IPS DF 19.7 (cell line): ENCODE results near the gene DCHS1.
"Not testable (repeated sequence)": the region's sequence is repeated elsewhere in the genome, so short reads cannot be mapped to it uniquely, and the experiment has no call there.

ENCODE experiments used
- DNase-seq: peaks from one replicate; pipeline ENCODE4 v3.0.0-alpha.2; 2013; ENCODE audit warnings: low read depth, low spot score

Gene DCHS1, protein sequence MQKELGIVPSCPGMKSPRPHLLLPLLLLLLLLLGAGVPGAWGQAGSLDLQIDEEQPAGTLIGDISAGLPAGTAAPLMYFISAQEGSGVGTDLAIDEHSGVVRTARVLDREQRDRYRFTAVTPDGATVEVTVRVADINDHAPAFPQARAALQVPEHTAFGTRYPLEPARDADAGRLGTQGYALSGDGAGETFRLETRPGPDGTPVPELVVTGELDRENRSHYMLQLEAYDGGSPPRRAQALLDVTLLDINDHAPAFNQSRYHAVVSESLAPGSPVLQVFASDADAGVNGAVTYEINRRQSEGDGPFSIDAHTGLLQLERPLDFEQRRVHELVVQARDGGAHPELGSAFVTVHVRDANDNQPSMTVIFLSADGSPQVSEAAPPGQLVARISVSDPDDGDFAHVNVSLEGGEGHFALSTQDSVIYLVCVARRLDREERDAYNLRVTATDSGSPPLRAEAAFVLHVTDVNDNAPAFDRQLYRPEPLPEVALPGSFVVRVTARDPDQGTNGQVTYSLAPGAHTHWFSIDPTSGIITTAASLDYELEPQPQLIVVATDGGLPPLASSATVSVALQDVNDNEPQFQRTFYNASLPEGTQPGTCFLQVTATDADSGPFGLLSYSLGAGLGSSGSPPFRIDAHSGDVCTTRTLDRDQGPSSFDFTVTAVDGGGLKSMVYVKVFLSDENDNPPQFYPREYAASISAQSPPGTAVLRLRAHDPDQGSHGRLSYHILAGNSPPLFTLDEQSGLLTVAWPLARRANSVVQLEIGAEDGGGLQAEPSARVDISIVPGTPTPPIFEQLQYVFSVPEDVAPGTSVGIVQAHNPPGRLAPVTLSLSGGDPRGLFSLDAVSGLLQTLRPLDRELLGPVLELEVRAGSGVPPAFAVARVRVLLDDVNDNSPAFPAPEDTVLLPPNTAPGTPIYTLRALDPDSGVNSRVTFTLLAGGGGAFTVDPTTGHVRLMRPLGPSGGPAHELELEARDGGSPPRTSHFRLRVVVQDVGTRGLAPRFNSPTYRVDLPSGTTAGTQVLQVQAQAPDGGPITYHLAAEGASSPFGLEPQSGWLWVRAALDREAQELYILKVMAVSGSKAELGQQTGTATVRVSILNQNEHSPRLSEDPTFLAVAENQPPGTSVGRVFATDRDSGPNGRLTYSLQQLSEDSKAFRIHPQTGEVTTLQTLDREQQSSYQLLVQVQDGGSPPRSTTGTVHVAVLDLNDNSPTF (N-terminal part only)

DNA sequence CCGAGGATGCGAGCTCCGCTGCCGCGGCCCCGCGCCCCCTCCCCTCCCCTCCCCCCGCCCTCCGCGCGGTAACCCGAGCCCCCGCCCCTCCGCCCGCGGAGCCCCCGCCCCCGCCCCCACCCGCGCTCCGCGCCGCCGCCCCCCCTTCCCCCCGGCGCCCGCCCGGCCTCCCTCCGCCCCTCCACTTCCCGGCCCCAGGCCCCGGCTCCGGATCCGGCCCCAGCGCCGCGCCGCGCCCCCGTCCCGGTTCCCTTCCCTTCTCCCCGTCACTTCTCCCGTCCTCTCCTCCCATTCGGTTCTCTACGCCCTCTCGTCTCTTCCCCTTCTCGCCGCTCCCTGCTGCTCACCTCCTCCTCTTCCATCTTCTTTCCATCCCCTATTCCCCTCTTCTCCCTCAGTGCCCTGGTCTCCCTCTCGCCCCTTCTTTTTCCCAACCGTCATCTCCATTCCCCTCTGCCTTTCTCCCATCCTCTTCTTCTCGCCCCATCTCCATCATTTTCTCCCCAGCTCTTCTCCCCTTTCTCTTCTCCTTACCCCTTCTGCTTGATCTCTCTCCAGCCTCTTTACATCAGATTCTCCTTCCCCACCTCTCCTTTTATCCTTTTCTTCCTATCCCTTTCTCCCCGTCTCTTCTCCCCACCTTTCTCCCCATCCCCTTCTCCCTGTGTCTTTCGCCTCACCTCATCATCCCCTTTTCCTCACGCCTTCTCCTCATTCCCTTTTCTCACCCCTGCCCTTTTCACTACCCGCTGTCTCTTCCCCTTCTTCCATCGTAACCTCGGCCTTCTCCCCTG lies at the start of gene DCHS1:
Gene DCHS1 (minus strand): TSS at position 20 of the 794 bp plus-strand sequence. CDS start 14,196 bp downstream, outside the sequence.
- no peak for DNase-seq

DNA sequence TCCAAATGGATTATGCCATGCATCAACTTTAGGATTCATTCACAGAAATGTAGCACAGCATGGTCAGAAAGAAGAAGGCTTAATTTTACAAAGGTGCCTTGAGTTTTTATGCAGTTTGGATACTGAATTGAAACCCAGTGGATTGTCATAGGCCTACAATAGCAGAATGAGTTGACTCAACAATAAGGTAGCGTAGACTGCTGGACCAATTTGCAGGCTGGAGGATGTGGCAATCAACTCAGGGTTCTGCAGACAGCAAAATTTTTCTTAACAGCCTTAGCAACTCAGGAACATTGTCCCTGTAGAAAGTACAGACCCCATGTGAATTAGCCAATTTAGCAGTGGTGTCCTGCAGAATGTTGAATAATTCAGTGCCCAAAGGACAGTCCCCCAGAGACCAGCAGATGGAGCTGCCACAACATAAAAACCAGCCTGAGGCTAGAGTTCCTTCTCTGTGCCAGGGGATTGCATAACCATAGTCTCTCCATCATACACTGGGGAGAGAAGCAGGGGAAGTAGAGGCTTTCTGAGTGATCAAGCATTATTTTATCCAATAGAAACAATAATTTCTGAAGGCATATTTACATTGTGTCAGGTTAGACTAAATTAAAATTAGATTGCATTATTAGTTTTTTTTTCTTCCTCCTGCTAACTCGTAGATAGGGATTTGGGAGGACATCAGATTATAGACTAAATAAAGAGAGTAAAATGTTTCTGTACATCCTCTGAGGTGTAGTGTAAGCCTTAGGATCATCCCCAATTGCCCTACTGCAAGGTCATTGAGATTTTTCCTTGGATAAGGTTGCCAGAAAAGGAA lies 47.8 kb upstream of the DCHS1 start:
- peak; percentile 15 for DNase-seq

DNA sequence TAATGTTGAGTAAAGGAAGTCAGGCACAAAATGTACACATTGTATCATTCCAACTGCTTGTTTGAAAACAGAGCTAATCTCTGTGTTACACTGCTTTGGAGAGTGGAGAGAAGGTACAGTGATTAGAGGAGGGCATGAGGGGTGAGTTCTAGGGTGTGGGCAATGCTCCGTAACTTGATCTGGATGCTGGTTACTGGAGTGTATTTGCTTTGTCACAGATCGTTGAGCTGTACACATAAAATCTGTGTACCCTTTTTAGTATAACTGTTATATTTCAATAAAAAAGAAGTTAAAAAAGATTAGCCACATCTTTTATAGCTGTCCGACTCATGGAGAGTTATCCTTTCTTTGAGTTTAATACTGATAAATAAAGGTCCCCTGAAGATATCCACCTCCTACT lies 46.3 kb upstream of the DCHS1 start:
- DNase-seq, result not testable (repeated sequence)

DNA sequence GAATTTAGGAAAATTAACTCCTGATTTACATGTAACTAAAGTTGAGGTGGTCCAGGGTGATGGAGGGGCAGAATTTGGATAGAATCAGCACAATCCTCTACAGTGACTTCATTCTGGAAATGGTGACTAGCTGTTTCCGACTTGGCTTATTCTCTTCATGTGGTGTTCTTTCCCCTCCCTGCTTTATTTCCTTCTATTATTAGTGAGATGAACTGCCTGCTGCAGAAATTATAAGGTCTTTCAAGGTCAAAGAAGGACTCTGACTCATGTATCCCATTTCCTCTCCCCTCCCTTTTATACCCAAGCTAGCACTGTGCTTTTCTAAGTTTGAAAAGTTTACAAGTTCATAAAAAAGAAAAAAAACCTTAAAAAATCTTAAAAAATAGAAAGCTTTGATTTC lies 39.8 kb upstream of the DCHS1 start:
- no peak for DNase-seq

DNA sequence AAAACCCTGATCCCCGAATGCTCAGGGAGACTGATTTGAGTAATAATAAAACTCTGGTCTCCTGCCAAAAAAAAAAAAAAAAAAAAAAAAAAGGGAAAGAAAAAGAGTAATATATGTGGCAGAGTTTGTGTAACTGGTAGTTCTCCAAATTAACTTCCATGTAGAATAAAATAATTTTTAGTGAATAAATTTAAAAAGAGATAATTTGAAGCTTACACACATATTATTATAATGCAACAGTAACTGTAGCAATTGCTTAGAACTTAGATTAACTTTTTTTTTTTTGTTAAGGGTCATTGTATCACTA lies 38.6 kb upstream of the DCHS1 start:
- DNase-seq, result no peak

DNA sequence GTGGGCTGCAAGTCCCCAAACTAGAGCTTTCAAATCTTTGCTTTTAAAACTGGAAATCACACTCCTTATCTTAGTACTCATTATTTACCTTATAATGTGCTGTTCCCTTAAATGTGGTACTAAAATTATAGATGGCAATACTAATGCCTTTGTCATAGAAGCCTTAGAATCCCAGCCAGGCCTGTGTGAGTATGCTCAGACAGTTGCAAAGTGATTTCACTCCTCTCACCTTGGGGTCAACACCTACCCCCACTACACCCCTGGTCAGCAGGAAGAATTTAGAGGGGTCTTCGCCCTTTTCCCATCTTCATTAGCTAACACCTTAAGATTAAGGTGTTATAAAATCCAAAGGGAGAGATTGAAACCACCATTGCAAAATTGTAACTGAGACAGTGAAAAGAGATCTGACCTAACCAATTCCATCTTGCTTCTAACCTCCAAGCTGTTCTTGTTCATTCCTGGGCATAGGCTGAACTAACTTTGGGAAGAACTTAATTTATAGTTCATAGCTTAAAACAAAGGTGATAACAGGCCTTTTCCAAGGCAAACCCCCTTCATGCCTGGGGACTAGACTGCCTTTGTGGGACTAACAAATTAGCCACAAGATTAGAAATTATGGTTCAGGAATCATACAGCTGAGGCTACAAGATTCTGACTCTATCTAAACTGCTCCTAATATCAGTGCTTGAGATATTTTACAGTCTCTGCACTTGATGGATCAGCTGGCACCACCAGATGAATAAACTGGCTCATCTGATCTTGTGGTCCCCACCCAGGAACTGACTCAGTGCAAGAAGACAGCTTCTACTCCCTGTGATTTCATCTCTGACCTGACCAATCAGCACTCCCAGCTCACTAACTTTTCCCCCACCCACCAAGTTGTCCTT lies 38.0 kb upstream of the DCHS1 start:
- no peak for DNase-seq

DNA sequence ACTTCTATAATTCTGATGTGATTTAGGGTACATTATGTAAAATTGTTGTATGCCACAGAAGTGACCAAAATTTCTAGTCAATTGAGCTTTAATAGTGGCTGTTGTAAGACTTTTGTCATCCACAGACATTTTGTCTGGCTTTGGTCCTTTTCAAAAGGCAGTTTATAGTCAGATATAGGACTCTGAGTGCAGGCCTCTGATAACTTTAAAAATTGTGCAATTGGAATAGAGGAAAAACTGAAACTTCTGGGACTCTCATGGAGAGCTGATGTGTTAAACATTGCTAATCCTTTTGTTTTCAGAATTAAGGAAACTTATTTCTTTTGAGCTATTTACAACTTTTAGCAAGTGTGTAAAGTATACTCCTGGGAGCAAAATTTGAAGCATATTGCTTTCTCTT lies 36.5 kb upstream of the DCHS1 start:
- DNase-seq, result no peak

DNA sequence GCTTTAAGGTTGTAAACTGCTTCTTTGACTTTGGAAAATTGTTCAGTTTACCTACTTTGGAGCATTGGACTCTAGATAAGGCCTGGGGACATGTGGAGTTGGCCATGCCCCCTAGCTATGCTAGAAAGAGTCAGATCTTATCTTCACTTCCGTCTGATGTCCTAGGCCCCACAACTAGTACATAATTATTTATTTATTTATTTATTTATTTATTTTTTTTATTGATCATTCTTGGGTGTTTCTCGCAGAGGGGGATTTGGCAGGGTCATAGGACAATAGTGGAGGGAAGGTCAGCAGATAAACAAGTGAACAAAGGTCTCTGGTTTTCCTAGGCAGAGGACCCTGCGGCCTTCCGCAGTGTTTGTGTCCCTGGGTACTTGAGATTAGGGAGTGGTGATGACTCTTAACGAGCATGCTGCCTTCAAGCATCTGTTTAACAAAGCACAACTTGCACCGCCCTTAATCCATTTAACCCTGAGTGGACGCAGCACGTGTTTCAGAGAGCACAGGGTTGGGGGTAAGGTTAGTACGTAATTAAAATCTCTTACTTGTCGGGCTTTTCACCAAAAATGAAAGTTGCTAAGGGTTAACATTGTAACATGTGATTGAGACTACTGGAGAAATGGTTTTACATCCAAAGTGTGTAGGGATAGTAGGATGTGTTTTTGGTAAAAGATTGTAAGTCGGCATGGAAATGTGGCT lies 35.0 kb upstream of the DCHS1 start:
- DNase-seq, result not testable (repeated sequence)

DNA sequence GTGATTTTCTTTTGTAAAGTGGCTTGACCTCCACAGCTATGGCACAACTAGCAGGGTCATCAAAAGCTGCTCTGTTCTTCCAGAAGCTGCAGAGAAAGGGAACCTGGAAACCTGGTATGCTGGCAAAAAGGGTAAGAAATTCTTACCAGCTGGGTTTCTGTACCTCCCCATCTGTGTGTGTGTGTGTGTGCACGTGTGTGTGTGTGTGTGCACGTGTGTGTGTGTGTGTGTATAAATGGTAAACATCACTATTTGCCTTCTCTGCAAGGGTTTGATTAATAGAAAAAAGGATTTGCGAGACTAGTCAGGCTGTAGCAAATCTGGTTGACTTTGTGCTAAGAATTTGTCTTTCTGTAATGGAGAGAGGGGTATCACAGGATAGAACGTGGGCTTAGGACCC lies 32.3 kb upstream of the DCHS1 start:
- no peak for DNase-seq

DNA sequence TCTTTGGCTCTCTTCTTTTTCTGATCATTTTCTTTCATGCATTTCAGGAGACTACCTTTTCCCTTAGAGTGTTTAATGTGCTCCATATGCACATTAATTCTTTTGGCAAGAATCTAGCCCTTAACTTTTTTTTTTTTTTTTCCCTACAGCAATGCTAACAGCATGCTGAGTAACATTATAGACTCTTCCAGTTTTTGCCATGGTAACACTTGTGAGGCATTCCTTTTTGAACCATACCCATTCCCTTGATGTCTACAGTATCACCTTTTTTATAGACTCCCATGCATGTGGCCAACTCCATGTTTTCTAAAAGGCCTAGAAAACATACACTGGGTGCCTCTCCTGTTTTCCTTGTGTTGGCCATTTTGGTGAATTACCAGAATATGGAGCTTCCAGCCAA lies 30.4 kb upstream of the DCHS1 start:
- DNase-seq, result no peak

DNA sequence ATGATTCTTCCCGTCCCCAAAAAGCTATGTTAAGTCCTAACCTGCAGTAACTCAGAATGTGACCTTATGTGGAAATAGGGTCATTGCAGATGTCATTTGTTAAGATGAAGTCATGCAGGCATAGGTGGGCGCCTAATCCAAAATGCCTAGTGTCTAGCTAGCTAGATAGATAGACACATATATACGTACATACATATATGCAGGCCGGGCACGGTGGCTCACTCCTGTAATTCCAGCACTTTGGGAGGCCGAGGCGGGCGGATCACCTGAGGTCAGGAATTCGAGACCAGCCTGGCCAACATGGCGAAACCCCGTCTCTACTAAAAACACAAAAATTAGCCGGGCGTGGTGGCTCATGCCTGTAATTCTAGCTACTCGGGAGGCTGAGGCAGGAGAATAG lies 28.5 kb upstream of the DCHS1 start:
- DNase-seq, result not testable (repeated sequence)

DNA sequence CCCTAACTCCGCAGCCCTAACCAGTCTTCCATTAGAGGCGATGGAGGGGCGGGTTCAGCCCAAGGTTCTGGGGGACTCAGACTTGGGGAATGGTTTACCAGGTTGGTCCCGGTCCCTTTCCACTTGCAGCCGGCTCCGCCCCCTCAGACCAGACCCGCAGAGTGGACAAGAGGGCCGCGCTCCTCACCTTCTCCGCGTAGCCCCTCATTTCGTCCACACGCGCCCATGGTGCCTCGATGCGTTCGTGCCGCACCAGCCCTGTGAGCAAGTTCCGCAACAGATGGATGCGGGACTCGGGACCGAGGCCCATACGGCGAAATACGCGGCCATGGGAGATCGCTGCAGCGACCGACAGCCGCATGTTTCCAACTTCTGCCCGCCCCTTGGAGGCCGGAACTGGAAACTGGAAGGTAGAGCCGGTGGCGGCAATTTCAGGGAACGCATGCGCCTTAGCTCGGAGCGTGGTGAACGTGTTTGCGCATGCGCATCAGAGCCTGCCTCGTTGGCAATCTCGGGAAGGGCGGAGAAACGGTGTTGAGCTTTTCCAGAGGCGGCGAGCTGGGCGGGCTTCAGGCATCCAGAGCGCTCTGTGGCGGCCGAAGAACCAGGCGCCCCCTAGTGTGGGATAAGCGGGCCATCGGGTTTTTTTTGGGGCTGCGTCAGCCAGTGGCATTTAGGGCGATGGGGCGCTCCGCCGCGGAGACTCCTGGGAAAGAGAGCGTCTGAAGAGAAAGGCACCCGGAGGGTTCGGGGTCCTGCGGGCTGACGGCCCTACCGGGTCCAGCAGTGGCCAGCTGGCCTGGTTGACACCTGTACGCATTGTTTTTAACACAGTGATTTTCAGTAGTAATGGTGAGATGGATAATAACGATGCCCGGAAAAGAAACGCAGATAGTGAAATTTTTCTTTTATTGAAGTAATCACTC lies 27.6 kb upstream of the DCHS1 start, which contains the start of gene MRPL17:
Gene MRPL17 (minus strand): TSS at position 405 of the 926 bp plus-strand sequence. CDS start 44 bp downstream, at position 361.
- peak; percentile 94 for DNase-seq

DNA sequence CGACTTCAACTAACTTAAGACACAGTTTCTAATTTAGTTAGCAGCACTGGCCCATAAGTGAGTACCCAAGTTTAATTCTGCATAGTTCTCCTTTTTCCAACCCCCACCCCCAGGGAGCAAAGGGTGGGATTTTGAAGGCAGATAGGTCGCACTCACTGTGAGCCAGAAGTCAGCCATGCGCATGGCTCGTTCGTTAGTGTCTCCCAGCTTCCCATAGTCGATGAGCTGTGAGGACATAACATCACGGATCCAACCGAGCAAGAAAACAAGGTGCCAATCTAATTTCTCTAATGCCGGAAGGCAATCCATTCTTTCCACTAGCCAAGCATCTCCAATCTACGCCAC lies 27.0 kb upstream of the DCHS1 start:
- DNase-seq, result no peak

DNA sequence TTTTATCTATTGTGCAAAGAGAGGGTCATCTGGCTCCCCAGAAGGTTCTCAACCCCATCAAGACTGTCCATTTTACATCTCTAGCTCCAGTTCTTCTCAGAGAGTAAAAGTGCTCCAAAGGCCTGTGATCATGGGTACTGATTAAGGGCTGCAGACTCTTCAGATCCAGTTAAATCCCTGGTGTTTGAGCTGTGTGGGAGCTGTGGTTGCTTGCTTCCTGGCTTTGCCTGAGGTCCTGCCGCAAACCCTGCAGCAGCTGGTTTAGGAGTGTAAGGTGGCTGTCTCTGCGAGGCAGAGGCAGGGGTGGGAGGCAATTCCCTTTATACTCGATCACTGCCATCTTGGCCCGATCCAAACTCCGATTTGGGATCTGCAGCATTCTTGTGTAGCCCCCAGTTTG lies 26.3 kb upstream of the DCHS1 start:
- no peak for DNase-seq

DNA sequence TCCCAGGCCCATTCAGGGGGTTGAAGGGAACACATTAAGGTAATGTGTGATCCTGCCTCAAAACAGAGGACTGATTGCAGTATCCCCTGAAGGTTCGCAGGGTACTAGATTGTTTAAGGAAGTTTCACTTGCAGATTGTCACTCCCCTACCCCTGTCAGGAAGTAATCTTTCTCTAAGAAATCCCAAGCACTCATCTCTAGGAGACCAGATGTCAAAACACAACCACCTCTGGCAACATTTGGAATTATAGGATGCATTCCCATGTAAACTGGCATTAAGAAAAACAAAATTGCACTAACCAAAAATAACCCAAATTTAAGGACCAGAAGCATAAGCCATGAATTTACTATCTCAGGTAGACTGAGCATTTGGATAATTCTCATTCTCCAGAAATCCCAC lies 25.9 kb upstream of the DCHS1 start:
- no peak for DNase-seq

DNA sequence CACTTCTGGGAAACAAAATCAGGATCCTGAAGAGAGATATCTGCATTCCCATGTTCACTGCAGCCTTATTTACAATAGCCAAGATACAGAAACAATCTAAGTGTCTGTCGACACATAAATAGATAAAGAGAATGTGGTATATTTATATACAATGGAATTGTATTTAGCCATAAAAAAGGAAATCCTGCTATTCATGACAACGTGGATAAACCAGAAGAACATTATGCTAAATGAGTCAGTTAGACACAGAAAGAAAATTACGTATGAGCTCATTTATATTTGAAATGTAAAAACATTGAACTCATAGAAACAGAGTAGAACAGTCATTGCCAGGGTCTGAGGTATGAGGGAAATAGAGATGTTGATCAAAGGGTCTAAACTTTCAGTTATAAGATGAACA lies 21.4 kb upstream of the DCHS1 start:
- no peak for DNase-seq

DNA sequence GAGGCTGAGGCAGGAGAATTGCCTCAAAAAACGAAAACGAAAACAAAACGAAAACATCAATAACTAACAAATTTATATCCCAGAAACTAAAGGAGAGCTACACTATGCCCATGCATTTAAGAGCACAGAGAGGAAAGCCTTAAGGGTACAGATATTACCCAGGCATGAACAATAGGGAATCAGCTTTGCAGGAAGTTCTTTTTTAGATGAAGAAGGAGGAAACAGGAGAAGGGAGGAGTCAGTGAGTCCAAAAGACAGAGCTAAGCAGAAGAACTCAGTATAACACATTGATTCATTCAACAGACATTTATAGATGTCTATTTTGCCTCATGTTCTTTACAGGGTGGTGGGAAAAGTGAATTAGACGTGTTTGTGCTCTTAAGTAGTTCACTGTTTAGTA lies 19.3 kb upstream of the DCHS1 start:
- DNase-seq, result no peak

DNA sequence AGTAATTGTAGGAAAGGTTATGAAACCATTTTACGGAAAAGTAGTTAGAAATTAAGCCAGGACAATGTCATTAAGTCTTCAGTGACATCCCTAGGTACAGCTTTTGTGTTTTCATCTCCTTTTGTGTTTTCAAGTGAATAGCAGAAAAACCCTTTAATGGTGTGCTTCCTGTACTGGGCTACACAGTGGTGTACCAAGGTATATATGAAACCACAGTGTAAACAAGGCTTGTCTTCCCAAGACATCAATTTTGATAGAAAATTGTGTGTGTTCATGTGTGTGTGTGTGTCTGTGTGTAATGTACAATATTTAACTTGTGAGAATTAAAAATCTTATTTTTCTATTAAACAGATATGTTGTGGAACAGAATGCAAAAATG lies 18.6 kb upstream of the DCHS1 start:
- no peak for DNase-seq
